ENCODE data around the gene SORL1-AS1.

SORL1-AS1 gene

GRCh38 chr11:121429556-121429955, 23.2 kb downstream of the SORL1-AS1 start:
- Histone ChIP-seq H3K9ac (ENCODE audit: control insufficient read depth, insufficient read depth, low read length) (no peak overlapping the region), H3K79me2 (ENCODE audit: control insufficient read depth, insufficient read depth, low read length) (no peaks in the 10 kb centered on the region), H3K4me1 (ENCODE audit: control insufficient read depth, insufficient read depth, low read length) (peaks cover 35% of the 10 kb centered on the region), H3K27me3 (replicated peaks in 1 of 2; ENCODE audit: control insufficient read depth in 2 of 2, insufficient read depth in 2 of 2, low read length in 1 of 2) (no peaks in the 10 kb centered on the region), H3K36me3 (ENCODE audit: control insufficient read depth in 2 of 2, insufficient read depth in 2 of 2, low read length in 1 of 2) (no peaks in the 10 kb centered on the region), H3K9me3 (replicated peaks; ENCODE audit: control insufficient read depth, insufficient read depth, low read length) (no peaks in the 10 kb centered on the region; the same call in 2 of the 3 replicates), H3K27ac (ENCODE audit: control insufficient read depth, insufficient read depth) (peak overlapping the region; percentile 47), H2AFZ (ENCODE audit: control insufficient read depth, low read depth, low read length) (no peak overlapping the region), H4K20me1 (ENCODE audit: control insufficient read depth, insufficient read depth) (no peaks in the 10 kb centered on the region), H3K4me3 (no peak overlapping the region), H3K4me2 (ENCODE audit: control insufficient read depth, insufficient read depth) (no peak overlapping the region; the same call in 1 of the 2 replicates)
- ChIA-PET CTCF (interaction anchor here (0.7 to 4.0 kb wide), 19 partner anchors 8 to 161 kb away, joined by 3 to 21 read pairs (median 3); partner anchors contain the start of genes SORL1 and SORL1-AS1), RAD21 (ENCODE audit: unreplicated experiment) (interaction anchor here (0.7 to 7.4 kb wide), 15 partner anchors 8 to 146 kb away, joined by 3 to 50 read pairs (median 5); partner anchors contain the start of genes SORL1 and SORL1-AS1), POLR2A (interaction anchor here (0.6 to 3.1 kb wide), 12 partner anchors 9 to 93 kb away, joined by 3 to 24 read pairs (median 7); no protein-coding TSS in a partner anchor), SMC1A (ENCODE audit: uncharacterized antibody, unreplicated experiment) (interaction anchor here (0.7 to 13.9 kb wide), 20 partner anchors 10 to 161 kb away, joined by 3 to 241 read pairs (median 6); partner anchors contain the start of genes SORL1 and SORL1-AS1)
- BruUV-seq (replicated peaks) = no TSS peak
- FAIRE-seq (no peak), ATAC-seq (no peak; the same call in 2 of the 3 replicates), DNase-seq (ENCODE audit: low read depth, low spot score) (no peak)
- WGBS (ENCODE audit: insufficient coverage, insufficient replicate concordance, low lambda C conversion rate, missing lambda C conversion rate) = 40% methylated on average over 3 of the region's 3 CpGs
- intact Hi-C loops (cut with micrococcal nuclease; ENCODE audit: unreplicated experiment) = no loop called here
- no peak for TF ChIP-seq NR2F1 (conservative IDR thresholded peaks at IDR 0.05)
- no peak for TF ChIP-seq WRNIP1 (IDR thresholded peaks at IDR 0.05; ENCODE audit: borderline replicate concordance, low read depth, low read length)
- TF ChIP-seq SP1 (IDR thresholded peaks at IDR 0.05; ENCODE audit: low read depth, low read length) = no peak
- no peak for TF ChIP-seq EED (IDR thresholded peaks at IDR 0.05; ENCODE audit: low read depth)
- no peak for TF ChIP-seq STAT1 (conservative IDR thresholded peaks at IDR 0.05)
- in situ Hi-C loops (cut with MboI) = no loop called here

GRCh38 chr11:121427400-121427744, 25.4 kb downstream of the SORL1-AS1 start:
- H3K27ac ChIP-seq (ENCODE audit: control insufficient read depth, insufficient read depth) = no peak overlapping the region
- TF ChIP-seq, protein P1, sequence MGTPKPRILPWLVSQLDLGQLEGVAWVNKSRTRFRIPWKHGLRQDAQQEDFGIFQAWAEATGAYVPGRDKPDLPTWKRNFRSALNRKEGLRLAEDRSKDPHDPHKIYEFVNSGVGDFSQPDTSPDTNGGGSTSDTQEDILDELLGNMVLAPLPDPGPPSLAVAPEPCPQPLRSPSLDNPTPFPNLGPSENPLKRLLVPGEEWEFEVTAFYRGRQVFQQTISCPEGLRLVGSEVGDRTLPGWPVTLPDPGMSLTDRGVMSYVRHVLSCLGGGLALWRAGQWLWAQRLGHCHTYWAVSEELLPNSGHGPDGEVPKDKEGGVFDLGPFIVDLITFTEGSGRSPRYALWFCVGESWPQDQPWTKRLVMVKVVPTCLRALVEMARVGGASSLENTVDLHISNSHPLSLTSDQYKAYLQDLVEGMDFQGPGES (IDR thresholded peaks at IDR 0.05) = no peak
- TF ChIP-seq GATAD2B (conservative IDR thresholded peaks at IDR 0.05; ENCODE audit: low read depth) (no peak), SMC3 (IDR thresholded peaks at IDR 0.05; ENCODE audit: borderline replicate concordance, low read length) (no peak), NFYA (IDR thresholded peaks at IDR 0.05; ENCODE audit: borderline replicate concordance, low read depth, low read length) (no peak), GABPA (IDR thresholded peaks at IDR 0.05; ENCODE audit: low read depth) (no peak), SMAD1 (IDR thresholded peaks at IDR 0.05; ENCODE audit: low read depth, partially characterized antibody) (no peak), ATF7 (IDR thresholded peaks at IDR 0.05; ENCODE audit: low read depth) (no peak), EGR1 (IDR thresholded peaks at IDR 0.05; ENCODE audit: borderline replicate concordance in 1 of 2, low read depth in 2 of 2, low read length in 2 of 2) (peak in 1 of 2 experiments; percentile 91; a peak in 2 of 3 replicates), BCLAF1 (IDR thresholded peaks at IDR 0.05) (no peak)

More at GRCh38 chr11:121427400-121427744, 25.4 kb downstream of the SORL1-AS1 start:
- intact Hi-C loops (cut with micrococcal nuclease; ENCODE audit: unreplicated experiment) (no loop called here), in situ Hi-C loops (cut with MboI) (no loop called here)
- Histone ChIP-seq H3K9ac (ENCODE audit: control insufficient read depth, insufficient read depth, low read length) (peak overlapping the region; percentile 42; the same call in 1 of the 2 replicates), H4K20me1 (ENCODE audit: control insufficient read depth, insufficient read depth) (no peaks in the 10 kb centered on the region), H3K27me3 (replicated peaks in 1 of 2; ENCODE audit: control insufficient read depth in 2 of 2, insufficient read depth in 2 of 2, low read length in 1 of 2) (no peaks in the 10 kb centered on the region), H3K4me3 (peak overlapping the region; percentile 39; the same call in 1 of the 2 replicates), H3K4me2 (ENCODE audit: control insufficient read depth, insufficient read depth) (peak overlapping the region; percentile 95; the same call in 1 of the 2 replicates), H3K9me3 (replicated peaks; ENCODE audit: control insufficient read depth, insufficient read depth, low read length) (no peaks in the 10 kb centered on the region; the same call in 2 of the 3 replicates), H3K36me3 (ENCODE audit: control insufficient read depth in 2 of 2, insufficient read depth in 2 of 2, low read length in 1 of 2) (no peaks in the 10 kb centered on the region), H3K79me2 (ENCODE audit: control insufficient read depth, insufficient read depth, low read length) (no peaks in the 10 kb centered on the region), H2AFZ (ENCODE audit: control insufficient read depth, low read depth, low read length) (peak overlapping the region; percentile 39; the same call in 1 of the 2 replicates), H3K4me1 (ENCODE audit: control insufficient read depth, insufficient read depth, low read length) (peaks cover 43% of the 10 kb centered on the region)
- 13% methylated on average over 8 of the region's 8 CpGs for WGBS (ENCODE audit: insufficient coverage, insufficient replicate concordance, low lambda C conversion rate, missing lambda C conversion rate)
- ChIA-PET RAD21 (ENCODE audit: unreplicated experiment) (interaction anchor here (1.1 to 6.2 kb wide), 9 partner anchors 9 to 91 kb away, joined by 3 to 42 read pairs (median 6); no protein-coding TSS in a partner anchor), POLR2A (interaction anchor here (0.6 to 1.4 kb wide), 10 partner anchors 9 to 134 kb away, joined by 3 to 10 read pairs (median 4); partner anchors contain the start of gene SC5D), CTCF (interaction anchor here (0.5 to 1.9 kb wide), 8 partner anchors 9 to 186 kb away, joined by 3 to 7 read pairs (median 6); no protein-coding TSS in a partner anchor), SMC1A (ENCODE audit: uncharacterized antibody, unreplicated experiment) (interaction anchor here (0.7 to 13.9 kb wide), 14 partner anchors 10 to 148 kb away, joined by 3 to 241 read pairs (median 4); partner anchors contain the start of genes SORL1 and SORL1-AS1)
- ATAC-seq = no peak
- no peak for FAIRE-seq
- no peak for DNase-seq (ENCODE audit: low read depth, low spot score)
- no TSS peak for BruUV-seq (replicated peaks)
